HL-60/S4 treated with phorbol 12-myristate 13-acetate at 8.2 ng/mL for 4 days and 3 days (cell line): Measurements from ENCODE around the gene PLEKHO2.

Source experiments
- in situ Hi-C: fragments of 300-500 bp; cut with MboI; formaldehyde crosslinking; loops from 2 replicates; pipeline ENCODE4 v1.15.0; 2022; ENCODE audit warnings: low sequenced_read_pairs

PLEKHO2 gene

DNA sequence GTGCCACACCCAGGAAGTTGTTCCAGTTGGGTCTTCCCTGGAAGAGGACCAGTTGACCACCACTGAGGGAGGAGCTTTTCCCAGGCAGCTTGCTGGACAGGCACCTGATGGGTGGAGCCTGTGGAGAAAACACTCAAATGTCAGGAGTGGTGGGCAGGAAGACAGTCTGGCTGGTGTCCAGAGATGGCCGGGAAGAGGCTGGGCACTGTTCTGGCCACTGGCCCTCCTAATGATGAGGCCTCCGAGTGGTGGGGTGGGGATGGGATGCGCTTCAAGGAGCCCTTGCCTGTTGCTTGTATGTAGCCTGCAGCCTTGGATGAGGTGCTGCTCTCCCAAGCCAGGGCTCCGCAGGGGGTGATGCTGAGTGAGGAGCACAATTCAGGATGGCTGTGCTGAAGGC lies 12.3 kb downstream of the PLEKHO2 start:
- in situ Hi-C loops: no loop called here

DNA sequence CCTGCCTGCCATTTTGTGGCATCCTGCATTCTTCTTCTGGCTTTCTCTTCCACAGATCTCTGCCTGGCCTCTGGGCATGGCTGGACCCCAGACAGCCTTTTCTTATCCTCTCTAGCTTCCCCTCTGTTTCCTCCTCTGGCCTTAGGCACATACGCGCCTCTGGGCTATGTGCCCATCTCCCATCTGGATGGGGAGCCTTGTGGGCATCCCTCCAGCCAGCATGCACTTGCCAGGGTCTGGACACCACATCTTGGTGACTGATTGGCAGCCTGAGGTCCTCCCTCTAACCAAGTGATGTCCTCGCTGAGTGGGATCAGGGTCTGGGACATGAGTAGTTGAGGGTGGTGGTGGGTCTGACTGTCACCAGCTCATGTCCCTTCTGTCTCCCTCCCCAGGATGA lies 12.8 kb downstream of the PLEKHO2 start:
- in situ Hi-C loops: no loop called here

DNA sequence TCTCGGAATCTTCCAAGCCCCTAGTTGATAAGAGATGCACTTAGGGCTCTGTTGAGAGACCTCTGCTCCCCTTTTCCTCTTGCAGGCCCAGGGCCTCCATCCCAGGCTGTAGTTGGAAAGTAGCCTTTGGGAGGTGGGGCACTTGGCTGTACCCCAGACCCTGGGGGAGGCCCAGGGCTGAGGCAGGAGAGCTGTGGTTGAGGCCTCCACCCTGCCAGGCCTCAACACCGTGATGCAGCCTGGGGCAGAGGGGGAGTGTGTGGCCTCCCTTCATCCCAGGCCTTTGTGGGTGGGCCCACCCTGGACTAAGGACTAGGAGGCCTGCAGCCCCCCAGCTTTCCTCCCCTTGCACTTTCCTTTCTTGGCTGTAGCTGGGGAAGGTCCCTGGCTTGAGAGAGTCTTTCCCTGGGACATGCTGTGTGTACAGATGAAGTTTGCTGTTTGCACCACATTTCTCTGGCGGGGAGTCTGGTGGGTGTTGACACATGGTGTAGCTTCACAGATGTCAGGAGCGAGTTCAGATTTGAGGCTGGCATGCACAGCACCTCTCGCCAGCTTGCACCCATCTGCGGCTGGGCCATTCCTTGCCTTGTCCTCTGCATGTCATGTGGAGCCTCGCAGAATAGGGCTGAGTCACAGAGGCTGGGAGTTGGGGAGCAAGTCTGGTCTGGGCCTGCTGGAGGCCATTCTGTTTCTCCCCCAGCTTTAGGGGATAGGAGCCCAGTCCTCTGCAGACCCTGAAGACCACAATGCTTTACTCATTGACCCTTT lies 13.7 kb downstream of the PLEKHO2 start:
- in situ Hi-C loops: no loop called here

DNA sequence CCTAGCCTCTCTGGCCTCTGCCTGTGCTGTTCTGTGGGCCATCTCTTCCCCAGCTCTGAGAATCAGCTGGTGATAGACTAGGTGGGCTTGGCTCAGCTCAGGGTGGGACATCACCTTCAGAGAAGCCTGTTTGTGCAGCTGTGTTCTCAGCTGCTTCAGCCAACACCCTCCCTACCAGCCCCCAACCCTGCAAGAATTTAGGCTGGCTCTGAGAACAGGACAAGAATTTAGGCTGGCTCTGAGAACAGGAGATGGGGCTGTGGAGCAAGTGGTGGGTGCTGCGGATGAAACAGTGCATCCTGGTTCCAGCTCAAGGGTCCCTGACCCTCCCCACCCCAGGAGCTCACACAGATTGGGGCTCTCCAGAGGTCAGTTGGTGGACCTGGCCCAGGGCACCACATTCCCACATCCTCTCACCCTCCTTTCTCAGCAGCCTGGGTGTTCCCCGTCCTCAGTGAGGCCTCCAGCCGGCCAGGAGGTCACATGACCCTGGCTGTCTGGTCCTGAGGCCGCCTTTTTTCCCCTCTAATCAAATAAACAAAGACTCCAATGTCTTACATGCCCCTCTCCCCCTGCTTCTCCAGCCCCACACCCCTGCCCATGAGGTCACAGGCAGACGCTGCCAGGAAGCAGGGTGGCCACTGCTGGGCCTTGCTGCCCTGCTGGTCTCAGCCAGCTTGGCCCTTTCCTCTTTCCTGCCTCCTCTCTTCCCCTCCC lies 14.9 kb downstream of the PLEKHO2 start:
- in situ Hi-C loops: no loop called here

DNA sequence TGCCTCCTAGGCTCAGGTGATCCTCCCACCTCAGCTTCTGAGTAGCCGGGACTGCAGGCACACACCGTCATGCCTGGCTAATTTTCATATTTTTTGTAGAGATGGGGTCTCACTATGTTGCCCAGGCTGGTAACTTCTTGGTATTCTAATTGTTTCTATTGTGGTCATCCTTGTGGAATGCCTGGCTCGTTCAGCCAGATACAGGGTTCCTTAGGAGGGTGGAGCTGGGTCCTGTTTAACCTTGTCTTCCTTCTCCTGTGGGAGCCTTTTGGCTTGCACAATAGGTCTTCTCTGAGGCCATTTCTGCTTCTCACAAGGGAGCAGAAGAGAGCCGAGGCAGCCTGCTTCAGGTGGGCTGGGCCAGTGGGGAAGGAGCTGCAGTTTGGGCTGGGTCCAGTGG lies 15.7 kb downstream of the PLEKHO2 start:
- in situ Hi-C loops: no loop called here

DNA sequence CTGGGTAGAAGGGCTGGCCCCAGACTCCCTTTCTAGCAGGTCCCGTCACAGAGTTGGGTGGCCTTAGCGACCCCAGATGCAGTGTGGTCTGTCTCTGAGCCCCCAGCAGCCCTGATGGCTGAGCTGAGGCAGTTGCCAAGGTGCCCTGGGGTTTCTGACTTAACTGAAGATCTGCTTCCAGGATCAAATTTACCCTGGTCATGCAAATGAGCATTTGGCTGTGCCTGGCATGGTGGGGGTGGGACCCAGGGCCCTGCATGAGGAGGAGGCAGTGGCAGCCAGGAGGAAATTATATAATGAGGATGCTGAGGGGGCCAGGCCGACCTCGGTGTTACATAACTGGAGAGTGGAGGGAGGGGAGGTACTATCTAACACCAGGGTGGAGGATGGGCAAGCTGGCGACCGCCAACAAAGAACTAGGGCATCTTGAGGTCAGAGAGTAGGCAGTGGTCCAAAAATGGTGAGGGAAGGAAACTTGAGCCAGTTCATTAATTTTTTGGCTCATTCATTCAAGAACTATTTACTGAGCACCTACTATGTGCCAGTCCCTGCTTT lies 16.4 kb downstream of the PLEKHO2 start:
- in situ Hi-C loops: no loop called here

DNA sequence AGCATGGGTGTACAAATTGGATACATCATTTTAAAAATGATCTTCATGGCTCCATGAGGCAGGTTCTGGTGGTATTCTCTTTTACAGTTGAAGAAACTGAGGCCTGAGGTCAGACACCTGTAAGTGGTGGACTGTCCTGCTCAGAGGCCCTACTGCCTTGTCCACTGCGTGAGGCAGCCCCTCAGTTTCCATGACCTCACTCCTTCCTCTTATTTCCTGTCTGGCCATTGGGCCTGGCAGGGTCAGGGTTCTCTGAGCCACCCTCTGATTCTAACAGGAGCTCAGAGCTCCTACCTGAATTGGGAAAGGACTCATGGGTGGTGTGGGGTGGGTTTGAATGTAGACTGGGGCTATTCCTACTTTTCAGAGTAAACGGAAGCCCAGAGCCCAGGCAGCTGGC lies 17.5 kb downstream of the PLEKHO2 start:
- in situ Hi-C loops: no loop called here

DNA sequence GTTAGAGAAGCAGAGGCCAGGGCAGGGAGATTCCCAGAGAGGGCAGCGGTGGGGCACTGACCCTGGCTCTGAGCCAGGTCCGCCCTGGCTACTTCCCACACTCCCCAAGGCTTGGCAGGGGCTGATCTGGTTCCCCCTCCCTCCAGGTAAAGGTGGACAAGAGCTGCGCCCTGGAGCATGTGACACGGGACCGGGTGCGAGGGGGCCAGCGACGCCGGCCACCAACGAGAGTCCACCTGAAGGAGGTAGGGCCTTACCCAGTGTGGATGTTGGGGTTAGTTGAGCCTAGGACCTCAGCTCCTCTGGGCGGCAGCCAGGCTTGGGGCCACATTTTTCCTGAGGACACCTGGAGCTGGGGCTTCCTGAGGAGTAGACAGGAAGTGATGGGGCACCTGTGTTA lies 19.6 kb downstream of the PLEKHO2 start:
- in situ Hi-C loops: no loop called here

DNA sequence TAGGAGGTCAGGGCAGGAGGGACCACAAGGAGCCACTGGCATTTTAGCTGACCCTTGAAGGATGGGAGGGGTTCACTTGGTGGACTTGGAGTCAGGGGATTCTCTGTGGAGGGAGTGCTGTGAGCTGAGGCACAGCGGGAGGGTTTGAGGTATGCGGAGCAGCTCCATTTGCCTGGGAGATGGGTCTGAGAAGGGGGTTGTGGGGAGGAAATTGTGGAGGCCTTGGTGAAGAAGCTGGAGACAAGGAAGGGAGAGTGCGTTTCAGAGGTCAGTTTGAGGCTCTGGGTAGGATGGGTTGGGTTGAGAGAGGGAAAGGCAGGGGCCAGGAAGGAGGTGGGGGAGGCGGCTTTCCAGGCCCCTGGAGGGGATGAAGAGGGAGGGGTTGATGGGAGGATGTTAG lies 20.2 kb downstream of the PLEKHO2 start:
- in situ Hi-C loops: no loop called here

DNA sequence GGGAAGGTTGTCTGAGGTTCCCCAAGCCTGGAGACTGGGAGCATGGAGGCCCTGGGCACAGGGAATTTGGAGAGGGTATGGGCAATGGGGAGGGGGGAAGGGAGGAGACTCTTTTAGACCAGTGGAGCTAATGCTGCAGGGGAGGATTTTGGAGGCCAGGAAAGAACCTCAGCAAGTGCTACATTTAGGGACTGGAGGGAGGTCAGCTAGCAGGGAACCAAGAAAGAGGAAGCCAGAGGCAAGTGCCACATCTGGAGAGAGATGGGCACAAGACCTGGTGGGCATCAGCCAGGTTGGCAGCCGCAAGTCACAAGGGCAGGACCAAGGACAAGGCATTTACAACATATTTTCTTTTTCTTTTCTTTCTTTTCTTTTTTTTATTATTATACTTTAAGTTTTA lies 20.7 kb downstream of the PLEKHO2 start:
- in situ Hi-C loops: no loop called here

DNA sequence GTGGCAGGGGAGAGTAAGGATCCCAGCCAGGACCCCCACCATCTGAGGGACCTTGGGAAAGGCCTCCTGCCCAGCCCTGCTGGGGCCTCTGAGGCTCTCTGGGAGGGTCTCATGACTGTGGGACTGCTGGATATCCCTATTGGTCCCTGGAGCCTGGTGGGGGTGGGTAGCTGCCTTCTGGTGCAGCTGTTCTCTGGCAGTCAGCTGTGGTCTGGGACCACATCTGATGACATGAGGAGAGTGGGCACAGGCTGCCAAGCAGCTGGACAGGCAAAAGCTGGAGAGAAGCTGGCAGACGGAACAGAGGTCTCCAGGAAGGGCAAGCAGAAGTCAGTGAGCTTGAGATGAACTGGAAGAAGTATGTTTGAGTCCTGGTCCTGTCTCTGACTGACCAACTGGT lies 22.4 kb downstream of the PLEKHO2 start:
- in situ Hi-C loops: no loop called here

DNA sequence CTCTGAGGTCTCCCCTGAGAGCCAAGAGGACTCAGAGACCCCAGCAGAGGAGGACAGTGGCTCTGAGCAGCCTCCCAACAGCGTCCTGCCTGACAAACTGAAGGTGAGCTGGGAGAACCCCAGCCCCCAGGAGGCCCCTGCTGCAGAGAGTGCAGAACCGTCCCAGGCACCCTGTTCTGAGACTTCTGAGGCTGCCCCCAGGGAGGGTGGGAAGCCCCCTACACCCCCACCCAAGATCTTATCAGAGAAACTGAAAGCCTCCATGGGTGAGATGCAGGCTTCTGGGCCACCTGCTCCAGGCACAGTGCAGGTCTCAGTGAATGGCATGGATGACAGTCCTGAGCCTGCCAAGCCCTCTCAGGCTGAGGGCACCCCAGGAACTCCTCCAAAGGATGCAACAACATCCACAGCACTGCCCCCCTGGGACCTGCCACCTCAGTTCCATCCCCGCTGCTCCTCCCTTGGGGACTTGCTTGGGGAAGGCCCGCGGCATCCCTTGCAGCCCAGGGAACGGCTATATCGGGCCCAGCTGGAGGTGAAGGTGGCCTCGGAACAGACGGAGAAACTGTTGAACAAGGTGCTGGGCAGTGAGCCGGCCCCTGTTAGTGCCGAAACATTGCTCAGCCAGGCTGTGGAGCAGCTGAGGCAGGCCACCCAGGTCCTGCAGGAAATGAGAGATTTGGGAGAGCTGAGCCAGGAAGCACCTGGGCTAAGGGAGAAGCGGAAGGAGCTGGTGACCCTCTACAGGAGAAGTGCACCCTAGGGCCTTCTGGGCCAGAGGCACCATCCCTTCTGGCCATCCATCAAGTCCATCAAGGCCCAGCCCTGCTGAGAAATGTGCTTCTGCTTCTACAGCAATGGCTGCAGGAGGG lies 23.6 kb downstream of the PLEKHO2 start:
- in situ Hi-C loops: no loop called here

DNA sequence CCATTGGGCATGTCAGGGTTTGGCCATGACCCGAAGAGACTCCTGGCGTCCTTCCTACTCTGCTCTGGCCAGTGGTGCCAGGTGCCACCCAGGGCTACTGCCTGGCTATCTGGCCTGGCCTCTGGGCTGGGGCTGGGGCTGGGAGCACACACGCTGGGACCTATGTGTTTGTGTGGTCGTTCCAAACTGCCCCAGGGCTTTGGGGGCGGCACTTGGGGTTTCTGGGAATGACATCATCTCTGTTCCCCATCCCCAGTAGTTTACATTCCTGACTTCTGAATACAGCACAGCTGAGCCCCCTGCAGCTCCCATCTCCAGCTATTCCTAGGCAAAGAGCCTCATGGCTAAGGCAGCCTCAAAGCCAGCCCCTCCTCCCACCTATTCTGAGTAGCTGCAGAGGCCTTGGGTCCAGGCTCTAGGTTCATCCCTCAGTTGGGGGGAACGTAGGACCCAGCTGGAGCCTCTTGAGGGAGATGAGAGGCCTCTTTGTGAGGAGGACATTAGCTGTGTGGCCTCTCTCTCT lies 24.3 kb downstream of the PLEKHO2 start:
- in situ Hi-C loops: no loop called here

DNA sequence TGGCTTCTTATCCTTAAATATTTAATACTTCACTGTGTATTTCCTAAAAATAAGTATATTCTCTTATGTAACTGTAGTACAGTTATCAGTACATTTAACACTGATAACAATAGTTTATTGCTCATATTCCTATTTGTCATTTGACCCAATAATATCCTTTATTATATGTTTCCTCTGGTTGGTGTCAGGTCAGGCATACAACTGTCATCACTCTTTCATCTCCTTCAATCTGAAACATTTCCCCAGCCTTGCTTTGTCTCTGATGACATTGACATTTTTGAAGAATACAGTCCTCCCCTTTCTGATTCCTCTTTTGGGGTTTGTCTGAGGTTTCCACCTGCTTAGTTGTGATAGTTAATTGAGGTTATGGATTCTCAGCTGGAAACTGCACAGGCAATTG lies 27.8 kb downstream of the PLEKHO2 start:
- in situ Hi-C loops: no loop called here

DNA sequence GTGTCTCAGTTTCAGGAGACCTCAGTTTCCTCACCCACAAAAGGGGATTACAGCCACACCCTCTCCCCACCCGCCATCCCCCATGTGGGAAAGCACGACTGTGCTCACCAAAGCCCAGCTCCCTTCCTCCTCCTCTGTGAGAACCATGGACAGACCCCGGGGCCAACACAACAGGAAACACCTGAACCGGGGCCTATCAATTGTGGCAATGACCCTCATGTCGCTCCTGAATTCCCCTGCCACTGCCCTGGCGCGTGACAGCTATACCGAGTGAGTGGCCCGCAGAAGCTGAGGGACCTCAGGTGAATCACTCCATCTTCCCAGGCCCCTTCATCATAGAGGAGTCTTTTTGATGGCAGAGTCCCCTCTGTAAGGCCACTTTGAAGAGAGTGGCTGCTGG lies 28.6 kb downstream of the PLEKHO2 start:
- in situ Hi-C loops: no loop called here

DNA sequence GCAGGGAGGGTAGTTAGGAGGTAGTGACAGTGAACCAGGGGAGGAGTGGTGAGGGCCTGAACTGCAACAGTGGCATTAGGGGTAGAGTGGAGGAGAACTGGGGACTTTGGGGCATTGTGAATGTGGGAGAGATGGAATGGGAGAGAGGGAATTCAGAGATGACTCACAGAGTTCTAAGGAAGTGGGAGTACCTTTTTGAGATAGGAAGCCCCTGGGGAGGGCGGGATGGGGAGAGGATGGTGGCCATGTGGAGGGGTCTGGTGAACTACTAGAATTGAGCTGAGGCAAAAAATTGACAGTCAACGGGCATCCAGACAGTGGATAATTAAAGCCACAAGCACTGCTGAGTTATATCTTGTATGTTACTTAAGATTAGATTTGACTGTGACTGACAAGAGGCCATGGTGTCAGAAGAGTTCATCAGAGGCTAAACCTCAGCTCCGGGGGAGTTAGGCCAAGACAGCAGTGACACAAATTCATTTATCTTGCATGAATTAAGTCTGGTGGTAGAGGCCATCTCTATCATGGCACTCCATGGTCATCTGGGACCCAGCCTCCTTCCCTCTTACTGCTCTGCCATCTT lies 34.0 kb downstream of the PLEKHO2 start:
- in situ Hi-C loops: no loop called here

DNA sequence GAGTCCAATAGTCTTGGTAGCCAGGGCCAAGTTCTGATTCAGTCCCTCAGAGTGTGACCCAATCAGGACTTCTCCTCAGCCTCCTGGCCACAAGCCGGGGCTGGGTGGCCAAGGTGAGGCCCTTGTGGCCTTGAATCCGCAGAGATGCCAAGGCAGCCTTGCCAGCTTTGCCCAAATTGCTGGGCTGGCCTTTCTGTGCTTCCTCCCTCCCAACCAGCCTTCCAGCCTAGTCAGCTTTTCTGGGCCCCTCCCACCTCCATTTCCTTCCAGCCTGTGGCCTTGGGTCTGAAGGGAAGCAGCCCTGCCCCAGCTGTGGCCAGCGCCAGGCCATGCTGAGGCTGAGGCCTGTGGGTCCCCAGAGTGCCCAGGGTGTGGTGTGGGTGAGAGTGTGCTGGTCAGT lies 35.7 kb downstream of the PLEKHO2 start:
- in situ Hi-C loops: no loop called here

DNA sequence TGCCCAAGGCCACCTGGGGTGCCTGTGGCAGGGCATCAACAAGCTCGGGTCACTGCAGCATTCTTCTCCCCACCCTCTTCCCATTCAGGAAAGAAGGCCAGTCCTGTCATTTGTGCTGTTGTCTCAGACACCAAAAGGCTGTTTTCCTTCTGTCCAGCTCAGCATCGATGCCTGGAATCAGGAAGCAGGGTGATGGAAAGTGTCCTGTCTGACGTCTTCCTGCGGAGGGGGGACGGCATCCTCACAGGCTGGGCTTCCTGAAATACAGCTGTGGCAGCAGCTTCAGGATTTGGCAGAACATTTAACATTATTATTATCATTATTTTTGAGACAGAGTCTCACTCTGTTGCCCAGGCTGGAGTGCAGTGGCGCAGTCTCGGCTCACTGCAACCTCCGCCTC lies 37.0 kb downstream of the PLEKHO2 start:
- in situ Hi-C loops: no loop called here

DNA sequence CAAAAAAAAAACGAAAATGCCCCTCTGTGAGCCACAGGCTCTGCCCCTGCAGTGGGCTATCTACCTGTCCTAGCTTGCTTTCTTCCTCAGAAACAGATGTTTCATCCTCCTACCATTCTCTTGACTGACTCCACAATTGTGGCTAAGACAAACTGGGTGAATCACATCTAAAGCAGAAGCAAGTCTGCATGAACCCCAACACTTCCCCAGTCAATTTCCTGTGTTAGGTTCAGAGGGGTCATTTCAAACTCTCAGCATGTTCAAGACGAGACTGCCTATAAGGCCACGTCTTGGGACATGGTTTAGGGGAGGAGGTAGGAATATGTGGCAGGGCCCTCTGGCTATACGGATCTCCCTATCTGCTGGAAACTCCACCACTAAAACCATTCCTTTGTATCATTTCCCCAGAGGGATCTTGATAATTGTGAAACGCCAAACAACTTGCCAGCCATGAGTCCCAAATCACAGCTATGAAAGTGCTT lies 41.4 kb downstream of the PLEKHO2 start:
- in situ Hi-C loops: no loop called here

DNA sequence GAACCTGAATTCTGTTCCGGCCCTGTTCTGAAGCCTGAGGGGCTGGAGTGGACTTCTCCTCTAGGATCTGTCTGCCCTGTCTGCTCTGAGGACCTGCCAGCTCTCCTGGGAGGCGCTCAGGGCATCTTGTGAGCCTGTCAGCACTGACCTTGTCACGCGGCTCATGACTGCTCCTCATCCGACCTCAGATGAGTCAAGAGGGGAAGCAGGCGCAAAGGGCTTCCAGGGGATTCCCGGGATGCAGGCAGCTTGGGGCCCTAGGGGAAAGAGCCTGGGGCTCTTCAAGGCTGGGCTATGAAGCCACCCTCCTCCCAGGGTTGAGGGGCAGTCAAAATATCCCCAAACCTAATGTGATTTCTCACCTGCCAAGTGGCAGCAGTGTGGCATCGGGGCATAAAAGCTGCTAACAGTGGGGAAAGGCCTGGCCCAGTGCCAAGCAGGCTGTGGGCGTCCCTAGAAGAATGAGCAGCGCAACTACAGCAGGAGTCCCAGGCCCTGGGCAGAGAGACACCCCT lies 42.3 kb downstream of the PLEKHO2 start:
- in situ Hi-C loops: no loop called here
